Neural progenitor cell (in vitro differentiated cells): ENCODE measurements around the gene TP53. TPM values are rescaled to one million over a fixed set of nuclear protein-coding genes. Genes with fewer than 3 reads are reported as not detected.

Experiments used
- DNase-seq: peaks from one replicate; pipeline ENCODE4 v3.0.0-alpha.2; 2016; ENCODE audit warnings: low spot score
- H2AFZ ChIP-seq: fragments of 200-600 bp; sonication (generic); replicated peaks from 2 replicates; pipeline ENCODE4 v1.6.1; 2016; ENCODE audit warnings: antibody characterized with exemption
- H3F3A ChIP-seq: fragments of 200-600 bp; sonication (generic); 2 replicates; pipeline ENCODE4 v1.6.1; 2016; ENCODE audit warnings: antibody characterized with exemption, low read depth
- H3K27ac ChIP-seq: fragments of 200-600 bp; sonication (generic); 2 replicates; pipeline ENCODE4 v1.5.1; 2016; ENCODE audit warnings: mild to moderate bottlenecking
- H3K27me3 ChIP-seq: fragments of 200-600 bp; sonication (generic); 2 replicates; pipeline ENCODE4 v1.6.1; 2016; ENCODE audit warnings: mild to moderate bottlenecking, moderate library complexity
- H3K36me3 ChIP-seq: fragments of 200-600 bp; sonication (generic); 2 replicates; pipeline ENCODE4 v1.5.1; 2016
- H3K4me1 ChIP-seq: fragments of 200-600 bp; sonication (generic); 2 replicates; pipeline ENCODE4 v1.6.1; 2016; ENCODE audit warnings: mixed run types
- H3K4me2 ChIP-seq: fragments of 200-600 bp; sonication (generic); 2 replicates; pipeline ENCODE4 v1.6.1; 2016
- H3K4me3 ChIP-seq: fragments of 200-600 bp; sonication (generic); 2 replicates; pipeline ENCODE4 v1.5.1; 2016
- H3K79me2 ChIP-seq: fragments of 200-600 bp; sonication (generic); 2 replicates; pipeline ENCODE4 v1.6.1; 2016; ENCODE audit warnings: low read depth
- H3K9ac ChIP-seq: fragments of 200-600 bp; sonication (generic); 2 replicates; pipeline ENCODE4 v1.6.1; 2016
- H3K9me3 ChIP-seq: fragments of 200-600 bp; sonication (generic); 2 replicates; pipeline ENCODE4 v1.5.1; 2016; ENCODE audit warnings: low read depth
- H4K20me1 ChIP-seq: fragments of 200-600 bp; sonication (generic); 2 replicates; pipeline ENCODE4 v1.6.1; 2016; ENCODE audit warnings: low read depth
- H3K27ac Mint-ChIP-seq: 3 replicates; pipeline ENCODE4 v1.8.0; 2021; ENCODE audit warnings: mixed read lengths
- H3K27me3 Mint-ChIP-seq: 2 replicates; pipeline ENCODE4 v1.8.0; 2022; ENCODE audit warnings: low read depth, mild to moderate bottlenecking, inconsistent platforms, moderate library complexity, mixed read lengths; ENCODE audit not compliant: insufficient read depth
- H3K36me3 Mint-ChIP-seq: 3 replicates; pipeline ENCODE4 v1.8.0; 2021; ENCODE audit warnings: mixed read lengths
- H3K4me1 Mint-ChIP-seq: 3 replicates; pipeline ENCODE4 v1.8.0; 2021; ENCODE audit warnings: mixed read lengths
- H3K4me3 Mint-ChIP-seq: 3 replicates; pipeline ENCODE4 v1.8.0; 2021; ENCODE audit warnings: mild to moderate bottlenecking, moderate library complexity, mixed read lengths
- H3K9me3 Mint-ChIP-seq: 3 replicates; pipeline ENCODE4 v1.8.0; 2020; ENCODE audit warnings: mixed read lengths
- CTCF ChIP-seq: fragments of 200-600 bp; sonication (generic); IDR thresholded peaks from 2 replicates; pipeline ENCODE4 v1.5.1; 2017; ENCODE audit warnings: antibody characterized with exemption, mild to moderate bottlenecking
- EZH2 ChIP-seq: fragments of 200-600 bp; sonication (generic); IDR thresholded peaks from 2 replicates; pipeline ENCODE4 v1.6.1; 2017; ENCODE audit warnings: antibody characterized with exemption, mild to moderate bottlenecking, moderate library complexity
- EZH2phosphoT487 ChIP-seq: fragments of 200-600 bp; sonication (generic); IDR thresholded peaks from 2 replicates; pipeline ENCODE4 v1.6.1; 2017; ENCODE audit warnings: antibody characterized with exemption
- total RNA-seq: library from RNA; depleted of rRNA; stranded (reverse); fragments of >200 nt; gene quantifications from 2 replicates; pipeline ENCODE4 v1.2.3, GENCODE V29; 2015; ENCODE audit warnings: low replicate concordance

The TP53 gene
- total RNA-seq, 1 donor from 2014 or later: 54.9 TPM

- Histone ChIP-seq H3K9ac (no peak overlapping the region), H4K20me1 (peaks cover 10% of the 10 kb centered on the region), H3K9me3 (no peaks in the 10 kb centered on the region), H3F3A (peaks cover 22% of the 10 kb centered on the region), H2AFZ (no peak overlapping the region), H3K36me3 (no peaks in the 10 kb centered on the region), H3K4me2 (peak overlapping the region; percentile 81), H3K79me2 (no peaks in the 10 kb centered on the region), H3K4me1 (peaks cover 39% of the 10 kb centered on the region), H3K27me3 (peaks cover 37% of the 10 kb centered on the region), H3K4me3 (peak overlapping the region; percentile 74), H3K27ac (no peak overlapping the region)
- peak overlapping the region; percentile 88 for H3K4me3 Mint-ChIP-seq
- H3K36me3 Mint-ChIP-seq: peaks cover 2% of the 10 kb centered on the region
- no peak for DNase-seq
- H3K27me3 Mint-ChIP-seq: peaks cover 17% of the 10 kb centered on the region
- peaks cover 77% of the 10 kb centered on the region for H3K4me1 Mint-ChIP-seq
- H3K27ac Mint-ChIP-seq: peak overlapping the region; percentile 96
- TF ChIP-seq EZH2phosphoT487 (no peak), EZH2 (no peak), CTCF (no peak)
- H3K9me3 Mint-ChIP-seq: no peaks in the 10 kb centered on the region
Observed at GRCh38 chr17:7715936-7716886, 28.9 kb upstream of the TP53 start.

- H3K36me3 ChIP-seq: no peaks in the 10 kb centered on the region
- H3K79me2 ChIP-seq: no peaks in the 10 kb centered on the region
- Mint-ChIP-seq H3K4me1 (peaks cover 82% of the 10 kb centered on the region), H3K9me3 (no peaks in the 10 kb centered on the region), H3K27me3 (peaks cover 15% of the 10 kb centered on the region), H3K36me3 (peaks cover 12% of the 10 kb centered on the region), H3K27ac (peak overlapping the region; percentile 96), H3K4me3 (peak overlapping the region; percentile 88)
- no peak overlapping the region for H3K4me3 ChIP-seq
- no peak overlapping the region for H2AFZ ChIP-seq
- H3K4me2 ChIP-seq: no peak overlapping the region
- no peak for DNase-seq
- peaks cover 28% of the 10 kb centered on the region for H3F3A ChIP-seq
- peaks cover 40% of the 10 kb centered on the region for H3K4me1 ChIP-seq
- no peak for TF ChIP-seq EZH2
- no peak for TF ChIP-seq CTCF
- TF ChIP-seq EZH2phosphoT487: no peak
- peaks cover 15% of the 10 kb centered on the region for H4K20me1 ChIP-seq
- H3K9ac ChIP-seq: no peak overlapping the region
- no peak overlapping the region for H3K27ac ChIP-seq
- peaks cover 30% of the 10 kb centered on the region for H3K27me3 ChIP-seq
- H3K9me3 ChIP-seq: no peaks in the 10 kb centered on the region
Observed at GRCh38 chr17:7714721-7715594, 27.7 kb upstream of the TP53 start.

- H3K4me2 ChIP-seq: no peak overlapping the region
- Mint-ChIP-seq H3K27me3 (peaks cover 14% of the 10 kb centered on the region), H3K36me3 (peaks cover 18% of the 10 kb centered on the region), H3K27ac (peak overlapping the region; percentile 97), H3K4me1 (peaks cover 82% of the 10 kb centered on the region), H3K4me3 (peak overlapping the region; percentile 67), H3K9me3 (no peaks in the 10 kb centered on the region)
- DNase-seq: no peak
- no peak overlapping the region for H2AFZ ChIP-seq
- H3K36me3 ChIP-seq: no peaks in the 10 kb centered on the region
- H4K20me1 ChIP-seq: peaks cover 15% of the 10 kb centered on the region
- H3K27me3 ChIP-seq: peaks cover 18% of the 10 kb centered on the region
- peaks cover 28% of the 10 kb centered on the region for H3F3A ChIP-seq
- H3K4me3 ChIP-seq: no peak overlapping the region
- no peaks in the 10 kb centered on the region for H3K9me3 ChIP-seq
- H3K9ac ChIP-seq: no peak overlapping the region
- no peak for TF ChIP-seq EZH2
- no peak for TF ChIP-seq CTCF
- TF ChIP-seq EZH2phosphoT487: no peak
- peaks cover 40% of the 10 kb centered on the region for H3K4me1 ChIP-seq
- no peak overlapping the region for H3K27ac ChIP-seq
- no peaks in the 10 kb centered on the region for H3K79me2 ChIP-seq
Observed at GRCh38 chr17:7713782-7714181, 26.5 kb upstream of the TP53 start.
